Stimulated activated memory B cell treated with anti-CD40 and anti-IgM and Interleukin-4, amounts not matched to agents 10 μg/mL and 1 μg/mL and 100 μg/mL, for 72 hours (primary cell): ENCODE results near the gene PKIB.
A peak's percentile ranks its signal among the peaks of the same experiment; 100 is the strongest.
"Not testable (repeated sequence)": the region's sequence is repeated elsewhere in the genome, so short reads cannot be mapped to it uniquely, and the experiment has no call there.

Experiments used
- ATAC-seq: fragments of 150-1000 bp; cut with Tn5 transposase; 2 replicates; pipeline ENCODE4 v1.10.0; 2021
- H3K27ac Mint-ChIP-seq: one replicate; pipeline ENCODE4 v1.8.0; 2022; ENCODE audit warnings: mild to moderate bottlenecking, mixed read lengths
- H3K27me3 Mint-ChIP-seq: one replicate; pipeline ENCODE4 v1.8.0; 2022; ENCODE audit warnings: mixed read lengths
- H3K36me3 Mint-ChIP-seq: one replicate; pipeline ENCODE4 v1.8.0; 2022; ENCODE audit warnings: mixed read lengths
- H3K4me1 Mint-ChIP-seq: one replicate; pipeline ENCODE4 v1.8.0; 2022; ENCODE audit warnings: mixed read lengths
- H3K4me3 Mint-ChIP-seq: one replicate; pipeline ENCODE4 v1.8.0; 2022; ENCODE audit warnings: mild to moderate bottlenecking, moderate library complexity, mixed read lengths
- H3K9me3 Mint-ChIP-seq: one replicate; pipeline ENCODE4 v1.8.0; 2022; ENCODE audit warnings: mixed read lengths

The PKIB gene, protein sequence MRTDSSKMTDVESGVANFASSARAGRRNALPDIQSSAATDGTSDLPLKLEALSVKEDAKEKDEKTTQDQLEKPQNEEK

DNA sequence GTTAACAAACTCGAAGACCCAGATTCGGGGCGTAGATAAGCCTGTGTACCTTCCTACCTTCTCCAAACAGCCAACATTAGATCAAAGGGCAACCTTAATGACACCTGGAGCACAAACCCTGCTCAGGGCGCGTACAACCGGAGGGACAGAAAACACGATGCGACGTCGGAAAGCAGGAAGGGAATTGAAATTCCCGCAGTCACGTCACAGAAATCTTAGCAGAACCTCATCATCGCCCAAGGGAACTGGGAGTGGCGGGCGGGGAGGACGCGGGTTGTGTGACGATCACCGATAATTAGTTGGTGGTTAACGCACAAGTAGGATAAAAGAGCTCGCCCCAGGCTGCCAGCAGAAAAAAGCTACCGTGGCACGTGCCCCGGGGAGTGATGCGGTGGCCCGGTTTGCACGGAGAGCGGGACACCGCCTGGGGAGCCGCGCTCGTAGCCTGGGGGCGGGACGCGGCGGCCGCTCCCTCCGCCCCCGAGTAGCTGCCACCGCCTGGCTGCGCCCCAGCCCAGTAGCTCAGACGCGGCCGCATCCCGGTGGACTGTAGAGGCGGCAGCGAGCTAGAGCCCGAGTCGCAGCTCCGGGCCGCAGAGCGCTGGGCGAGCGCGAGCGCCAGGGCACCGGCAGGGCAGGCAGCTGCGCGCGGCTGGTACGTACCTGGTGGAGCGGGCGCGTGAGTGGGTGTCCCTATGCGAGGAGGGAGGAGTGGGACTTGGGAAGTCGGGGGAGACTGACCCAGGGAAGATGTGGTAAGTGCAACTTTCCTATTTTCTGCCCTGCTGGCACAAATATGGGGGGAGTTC is at the start of gene PKIB:
Gene PKIB (plus strand): TSS at position 525 of the 809 bp plus-strand sequence. CDS start 107,390 bp downstream, outside the sequence.
- Mint-ChIP-seq H3K27ac (peak within 1 kb of the TSS; percentile 57), H3K36me3 (no peaks in the 10 kb centered on the region), H3K4me1 (peaks cover 21% of the 10 kb centered on the region), H3K9me3 (no peaks in the 10 kb centered on the region), H3K27me3 (peaks cover 23% of the 10 kb centered on the region), H3K4me3 (peak within 1 kb of the TSS; percentile 85)
- ATAC-seq, result peak; percentile 91

- H3K4me3 Mint-ChIP-seq, result no peak overlapping the region
- peaks cover 20% of the 10 kb centered on the region for H3K9me3 Mint-ChIP-seq
- H3K27me3 Mint-ChIP-seq, result peaks cover 4% of the 10 kb centered on the region
- H3K4me1 Mint-ChIP-seq, result no peaks in the 10 kb centered on the region
- peaks cover 7% of the 10 kb centered on the region for H3K36me3 Mint-ChIP-seq
- ATAC-seq, result no peak
- H3K27ac Mint-ChIP-seq, result no peak overlapping the region
These were observed 46.7 kb upstream of the PKIB start for GRCh38 chr6:122563364-122564052.

- H3K4me1 Mint-ChIP-seq, result no peaks in the 10 kb centered on the region
- no peak overlapping the region for H3K27ac Mint-ChIP-seq
- no peak for ATAC-seq
- no peak overlapping the region for H3K4me3 Mint-ChIP-seq
- H3K9me3 Mint-ChIP-seq, result peaks cover 15% of the 10 kb centered on the region
- H3K27me3 Mint-ChIP-seq, result peaks cover 11% of the 10 kb centered on the region
- peaks cover 7% of the 10 kb centered on the region for H3K36me3 Mint-ChIP-seq
These were observed 46.0 kb upstream of the PKIB start for GRCh38 chr6:122564230-122564629.

DNA sequence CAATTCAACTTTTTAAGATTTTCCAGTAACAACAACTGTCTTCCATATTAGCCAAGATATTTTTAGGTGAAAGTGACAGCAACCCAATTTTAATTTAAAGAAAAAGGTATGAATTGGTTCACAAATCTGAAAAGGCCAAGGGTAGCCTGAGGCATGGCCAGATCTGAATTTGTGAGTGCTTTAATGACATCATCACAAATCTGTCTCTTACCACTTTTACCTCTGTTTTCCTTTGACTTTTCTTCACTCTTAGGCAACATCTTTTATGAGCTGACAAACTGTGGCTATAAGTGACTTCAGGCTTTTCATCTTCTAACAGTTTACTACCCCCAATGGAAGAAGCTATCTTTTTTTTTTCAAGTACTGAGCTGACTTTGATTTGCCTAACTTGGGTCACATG is 44.5 kb upstream of the PKIB start:
- H3K27me3 Mint-ChIP-seq, result peaks cover 21% of the 10 kb centered on the region
- peaks cover 7% of the 10 kb centered on the region for H3K36me3 Mint-ChIP-seq
- ATAC-seq, result no peak
- no peak overlapping the region for H3K4me3 Mint-ChIP-seq
- no peak overlapping the region for H3K27ac Mint-ChIP-seq
- no peaks in the 10 kb centered on the region for H3K4me1 Mint-ChIP-seq
- H3K9me3 Mint-ChIP-seq, result peaks cover 14% of the 10 kb centered on the region

DNA sequence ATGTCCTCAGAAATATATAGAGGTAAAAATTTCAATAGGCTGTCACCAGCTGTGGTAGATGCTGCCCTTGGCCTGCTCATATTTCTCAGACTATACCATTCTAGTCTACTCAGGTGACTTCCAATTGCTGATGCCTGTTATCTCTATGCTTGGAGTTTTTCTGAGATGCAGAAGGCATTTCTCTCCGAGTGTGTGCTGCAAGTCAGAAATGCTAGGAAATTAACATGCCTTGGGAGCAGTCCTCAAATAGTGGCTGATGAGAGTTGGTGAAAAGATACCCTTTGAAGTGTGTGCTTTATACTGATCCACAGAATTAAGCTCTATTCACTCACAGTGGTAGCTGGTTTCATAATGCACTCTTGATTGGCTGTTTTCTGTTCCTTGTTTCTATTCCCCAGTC is 43.2 kb upstream of the PKIB start:
- H3K27me3 Mint-ChIP-seq, result peaks cover 34% of the 10 kb centered on the region
- H3K27ac Mint-ChIP-seq, result no peak overlapping the region
- H3K9me3 Mint-ChIP-seq, result peaks cover 10% of the 10 kb centered on the region
- H3K4me3 Mint-ChIP-seq, result no peak overlapping the region
- no peak for ATAC-seq
- H3K4me1 Mint-ChIP-seq, result no peaks in the 10 kb centered on the region
- peaks cover 7% of the 10 kb centered on the region for H3K36me3 Mint-ChIP-seq

DNA sequence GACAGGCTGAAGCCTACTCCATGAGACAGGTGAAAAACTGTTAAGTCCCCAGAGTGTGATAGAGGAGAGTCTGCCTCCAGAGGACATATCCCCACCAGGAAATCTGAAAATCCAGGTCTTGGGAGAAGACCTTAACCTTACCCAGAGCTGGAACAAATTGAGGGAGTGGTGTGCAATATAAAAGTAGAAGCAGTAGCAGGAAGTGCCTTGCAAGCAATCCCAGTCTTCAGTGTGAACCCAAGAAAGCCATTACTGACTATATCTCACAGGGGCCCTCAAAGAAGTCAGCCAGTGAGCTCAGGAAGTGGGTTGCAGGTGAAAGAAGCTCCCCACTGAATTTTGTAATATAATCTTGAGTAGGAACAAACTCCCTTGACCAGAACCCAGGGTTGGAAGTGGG is 41.9 kb upstream of the PKIB start:
- Mint-ChIP-seq H3K4me1 (no peaks in the 10 kb centered on the region), H3K27me3 (peaks cover 41% of the 10 kb centered on the region), H3K4me3 (no peak overlapping the region)

GRCh38 chr6:122568797-122569221 is 41.4 kb upstream of the PKIB start:
- no peaks in the 10 kb centered on the region for H3K36me3 Mint-ChIP-seq
- H3K4me3 Mint-ChIP-seq, result no peak overlapping the region
- H3K9me3 Mint-ChIP-seq, result peaks cover 2% of the 10 kb centered on the region
- ATAC-seq, result no peak
- H3K4me1 Mint-ChIP-seq, result no peaks in the 10 kb centered on the region
- H3K27me3 Mint-ChIP-seq, result peaks cover 41% of the 10 kb centered on the region
- no peak overlapping the region for H3K27ac Mint-ChIP-seq

More for the DNA sequence above, 41.9 kb upstream of the PKIB start:
- H3K27ac Mint-ChIP-seq, result no peak overlapping the region
- no peak for ATAC-seq
- peaks cover 2% of the 10 kb centered on the region for H3K9me3 Mint-ChIP-seq
- H3K36me3 Mint-ChIP-seq, result no peaks in the 10 kb centered on the region

DNA sequence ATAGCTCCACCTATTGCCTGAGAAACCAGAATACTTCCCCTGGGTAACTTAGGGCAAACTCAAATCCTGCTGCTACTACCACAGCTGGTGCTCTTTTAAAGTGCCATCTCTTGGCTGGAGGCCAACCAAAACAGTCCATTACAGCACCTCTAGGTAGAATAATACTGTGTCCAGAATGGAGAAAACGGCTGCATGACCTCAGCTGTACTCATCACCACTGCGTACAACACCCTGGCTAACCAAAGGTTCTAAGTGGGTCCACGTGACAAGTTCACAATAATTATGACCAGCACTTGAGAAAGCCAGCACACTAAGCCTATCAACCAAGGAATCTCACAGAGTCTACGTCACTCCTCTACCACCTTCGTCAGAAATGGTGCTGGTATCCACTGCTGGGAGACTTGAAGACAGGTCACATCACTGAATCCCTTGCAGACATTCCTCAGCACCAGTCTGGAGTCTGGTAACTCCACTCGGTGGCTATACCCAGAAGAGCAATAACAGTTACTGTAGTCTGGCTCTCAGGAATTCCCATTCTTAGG is 40.9 kb upstream of the PKIB start:
- Mint-ChIP-seq H3K9me3 (peaks cover 2% of the 10 kb centered on the region), H3K27me3 (peaks cover 41% of the 10 kb centered on the region), H3K27ac (no peak overlapping the region), H3K4me1 (no peaks in the 10 kb centered on the region), H3K4me3 (no peak overlapping the region), H3K36me3 (no peaks in the 10 kb centered on the region)
- no peak for ATAC-seq

GRCh38 chr6:122571888-122572287 is 38.3 kb upstream of the PKIB start:
- Mint-ChIP-seq H3K4me1 (no peaks in the 10 kb centered on the region), H3K36me3 (no peaks in the 10 kb centered on the region), H3K27ac (no peak overlapping the region), H3K27me3 (peaks cover 41% of the 10 kb centered on the region), H3K9me3 (peaks cover 4% of the 10 kb centered on the region), H3K4me3 (no peak overlapping the region)
- ATAC-seq, result no peak

- peaks cover 9% of the 10 kb centered on the region for H3K27me3 Mint-ChIP-seq
- H3K9me3 Mint-ChIP-seq, result peaks cover 13% of the 10 kb centered on the region
- no peak overlapping the region for H3K4me3 Mint-ChIP-seq
- no peaks in the 10 kb centered on the region for H3K4me1 Mint-ChIP-seq
- no peak overlapping the region for H3K27ac Mint-ChIP-seq
- no peaks in the 10 kb centered on the region for H3K36me3 Mint-ChIP-seq
- ATAC-seq, result no peak
These were observed 33.3 kb upstream of the PKIB start for GRCh38 chr6:122576888-122577287.

DNA sequence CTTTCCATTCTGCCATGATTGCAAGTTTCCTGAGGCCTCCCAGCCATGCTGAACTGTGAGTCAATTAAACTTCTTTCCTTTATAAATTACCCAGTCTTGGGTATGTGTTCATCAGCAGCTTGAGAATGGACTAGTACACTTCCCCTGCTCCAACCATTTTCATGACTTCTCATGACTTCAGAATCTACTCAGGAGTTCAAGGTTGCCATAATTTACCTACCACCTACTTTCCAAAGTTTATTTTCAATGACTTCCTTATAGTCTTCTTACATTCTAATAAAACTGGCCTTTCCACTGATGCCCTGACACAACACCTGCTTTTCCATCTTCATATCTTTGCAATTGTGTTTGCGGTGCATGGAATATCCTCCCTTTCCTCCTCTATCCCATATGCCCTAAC is 31.2 kb upstream of the PKIB start:
- ATAC-seq, result no peak
- Mint-ChIP-seq H3K4me1 (no peaks in the 10 kb centered on the region), H3K36me3 (no peaks in the 10 kb centered on the region), H3K4me3 (no peak overlapping the region), H3K27ac (no peak overlapping the region), H3K27me3 (no peaks in the 10 kb centered on the region), H3K9me3 (peaks cover 12% of the 10 kb centered on the region)

GRCh38 chr6:122580737-122581136 is 29.5 kb upstream of the PKIB start:
- Mint-ChIP-seq H3K36me3 (no peaks in the 10 kb centered on the region), H3K27me3 (no peaks in the 10 kb centered on the region), H3K4me1 (no peaks in the 10 kb centered on the region), H3K27ac (no peak overlapping the region), H3K4me3 (no peak overlapping the region), H3K9me3 (peaks cover 11% of the 10 kb centered on the region)
- ATAC-seq, result peak; percentile 47

GRCh38 chr6:122589115-122589514 is 21.1 kb upstream of the PKIB start:
- Mint-ChIP-seq H3K4me3 (no peak overlapping the region), H3K4me1 (no peaks in the 10 kb centered on the region), H3K36me3 (no peaks in the 10 kb centered on the region), H3K9me3 (no peaks in the 10 kb centered on the region), H3K27me3 (no peaks in the 10 kb centered on the region), H3K27ac (no peak overlapping the region)
- ATAC-seq, result no peak

GRCh38 chr6:122598295-122598694 is 11.9 kb upstream of the PKIB start:
- not testable (repeated sequence) for H3K4me1 Mint-ChIP-seq, H3K36me3 Mint-ChIP-seq, H3K27ac Mint-ChIP-seq, ATAC-seq, H3K4me3 Mint-ChIP-seq, H3K27me3 Mint-ChIP-seq, H3K9me3 Mint-ChIP-seq

GRCh38 chr6:122604676-122605075 is 5.5 kb upstream of the PKIB start:
- peaks cover 6% of the 10 kb centered on the region for H3K4me1 Mint-ChIP-seq
- no peaks in the 10 kb centered on the region for H3K9me3 Mint-ChIP-seq
- no peak overlapping the region for H3K27ac Mint-ChIP-seq
- H3K36me3 Mint-ChIP-seq, result no peaks in the 10 kb centered on the region
- H3K27me3 Mint-ChIP-seq, result peaks cover 1% of the 10 kb centered on the region
- ATAC-seq, result no peak
- no peak overlapping the region for H3K4me3 Mint-ChIP-seq
